OCI-LY3 (cell line): ENCODE results near the gene RBM44.

Experiments
- H2AFZ ChIP-seq: fragments of 200-600, 300-600 bp; shearing (Covaris generic); 2 replicates; pipeline ENCODE4 v1.6.0; 2014; ENCODE audit warnings: antibody characterized with exemption, low read depth, low read length
- H3K27ac ChIP-seq: fragments of 200-600, 300-600 bp; sonication (generic); 2 replicates; pipeline ENCODE4 v1.5.1; 2014; ENCODE audit warnings: mild to moderate bottlenecking, low read length, moderate library complexity, mixed read lengths
- H3K27me3 ChIP-seq: fragments of 200-600, 300-600 bp; sonication (generic); 2 replicates; pipeline ENCODE4 v1.6.1; 2014; ENCODE audit warnings: low read depth, low read length, mixed read lengths
- H3K36me3 ChIP-seq: fragments of 200-600, 300-600 bp; sonication (generic); replicated peaks from 2 replicates; pipeline ENCODE3; 2014; ENCODE audit warnings: low read depth, low read length, mixed read lengths
- H3K4me1 ChIP-seq: fragments of 300-600, 200-600 bp; sonication (generic); 2 replicates; pipeline ENCODE4 v1.6.1; 2014; ENCODE audit warnings: low read length, mixed read lengths
- H3K4me2 ChIP-seq: fragments of 200-600, 300-600 bp; sonication (generic); 2 replicates; pipeline ENCODE4 v1.6.1; 2014; ENCODE audit warnings: low read length, mixed read lengths
- H3K4me3 ChIP-seq: fragments of 300-600, 200-600 bp; sonication (generic); 2 replicates; pipeline ENCODE4 v1.5.1; 2014; ENCODE audit warnings: antibody characterized with exemption, mild to moderate bottlenecking, low read length, moderate library complexity
- H3K79me2 ChIP-seq: fragments of 300-600, 200-600 bp; shearing (Covaris generic); 2 replicates; pipeline ENCODE4 v1.6.1; 2014; ENCODE audit warnings: mild to moderate bottlenecking, low read length, mixed read lengths
- H3K9ac ChIP-seq: fragments of 300-600, 200-600 bp; shearing (Covaris generic); 2 replicates; pipeline ENCODE4 v1.6.0; 2014; ENCODE audit warnings: mild to moderate bottlenecking, low read length, moderate library complexity
- H3K9me3 ChIP-seq: fragments of 200-600, 300-600 bp; shearing (Covaris generic); 2 replicates; pipeline ENCODE4 v1.6.1; 2014; ENCODE audit warnings: low read length, mixed read lengths; ENCODE audit not compliant: insufficient read depth
- H4K20me1 ChIP-seq: fragments of 200-600, 300-600 bp; sonication (generic); 2 replicates; pipeline ENCODE4 v1.6.1; 2016; ENCODE audit warnings: low read length, mixed read lengths; ENCODE audit not compliant: insufficient read depth
- CTCF ChIP-seq: fragments of 200-600, 300-600 bp; sonication (generic); IDR thresholded peaks from 2 replicates; pipeline ENCODE4 v1.5.1; 2014; ENCODE audit warnings: antibody characterized with exemption, low read length, low read depth
- EZH2phosphoT487 ChIP-seq: fragments of 200-600 bp; shearing (Covaris generic); IDR thresholded peaks from 2 replicates; pipeline ENCODE4 v1.6.1; 2018; ENCODE audit warnings: antibody characterized with exemption, mixed run types, low read depth

RBM44 gene

GRCh38 chr2:237886685-237887481, 88.3 kb downstream of the RBM44 start:
- Histone ChIP-seq H3K4me3 (peak overlapping the region; percentile 61), H4K20me1 (no peaks in the 10 kb centered on the region), H3K79me2 (no peaks in the 10 kb centered on the region), H3K9ac (peak overlapping the region; percentile 49), H3K27me3 (no peaks in the 10 kb centered on the region), H3K4me1 (peaks cover 72% of the 10 kb centered on the region), H3K9me3 (no peaks in the 10 kb centered on the region), H3K36me3 (no peaks in the 10 kb centered on the region), H3K27ac (peak overlapping the region; percentile 55), H2AFZ (peak overlapping the region; percentile 4; the same call in 1 of the 2 replicates), H3K4me2 (peak overlapping the region; percentile 78)
- TF ChIP-seq EZH2phosphoT487 (no peak), CTCF (no peak)

- H3K9ac ChIP-seq, result no peak overlapping the region
- H3K9me3 ChIP-seq, result no peaks in the 10 kb centered on the region
- H3K79me2 ChIP-seq, result no peaks in the 10 kb centered on the region; the same call in 1 of the 2 replicates
- no peak overlapping the region for H3K4me3 ChIP-seq
- no peak overlapping the region for H3K4me2 ChIP-seq
- H3K27me3 ChIP-seq, result no peaks in the 10 kb centered on the region
- peaks cover 86% of the 10 kb centered on the region for H3K4me1 ChIP-seq
- no peak overlapping the region for H3K27ac ChIP-seq
- no peaks in the 10 kb centered on the region for H4K20me1 ChIP-seq
- no peaks in the 10 kb centered on the region for H3K36me3 ChIP-seq
- H2AFZ ChIP-seq, result no peak overlapping the region
- TF ChIP-seq EZH2phosphoT487 (no peak), CTCF (no peak)
Measured at GRCh38 chr2:237888389-237888788, 89.8 kb downstream of the RBM44 start.

- Histone ChIP-seq H2AFZ (no peak overlapping the region), H3K4me1 (peaks cover 89% of the 10 kb centered on the region), H4K20me1 (no peaks in the 10 kb centered on the region), H3K36me3 (no peaks in the 10 kb centered on the region), H3K4me3 (no peak overlapping the region), H3K27ac (no peak overlapping the region), H3K9ac (no peak overlapping the region), H3K9me3 (no peaks in the 10 kb centered on the region), H3K27me3 (no peaks in the 10 kb centered on the region), H3K4me2 (0 out of 2 replicates have a peak overlapping the region, but pooled peaks have one; percentile 9), H3K79me2 (no peaks in the 10 kb centered on the region; the same call in 1 of the 2 replicates)
- TF ChIP-seq EZH2phosphoT487 (no peak), CTCF (no peak)
Measured at GRCh38 chr2:237889016-237889415, 90.4 kb downstream of the RBM44 start.

GRCh38 chr2:237889811-237890210, 91.2 kb downstream of the RBM44 start:
- Histone ChIP-seq H3K27me3 (no peaks in the 10 kb centered on the region), H3K9me3 (no peaks in the 10 kb centered on the region), H3K9ac (no peak overlapping the region), H3K79me2 (no peaks in the 10 kb centered on the region; the same call in 1 of the 2 replicates), H3K27ac (peak overlapping the region; percentile 83; the same call in 1 of the 2 replicates), H2AFZ (no peak overlapping the region), H3K4me3 (no peak overlapping the region), H4K20me1 (no peaks in the 10 kb centered on the region), H3K4me1 (peaks cover 87% of the 10 kb centered on the region), H3K4me2 (no peak overlapping the region), H3K36me3 (no peaks in the 10 kb centered on the region)
- TF ChIP-seq CTCF (no peak), EZH2phosphoT487 (no peak)
